Muscle of leg (tissue), 11 donors: ENCODE measurements around the gene RLN3. TPM values are rescaled to one million over a fixed set of nuclear protein-coding genes. Genes with fewer than 3 reads are reported as not detected.

Experiments
- DNase-seq: peaks from one replicate; pipeline ENCODE4 v3.0.0; 2013
- H3K27ac ChIP-seq: one replicate; pipeline ENCODE4 v1.5.1; 2013; ENCODE audit warnings: mild to moderate bottlenecking, low read length, control low read depth
- H3K27me3 ChIP-seq: one replicate; pipeline ENCODE4 v1.6.1; 2013; ENCODE audit warnings: low read length; ENCODE audit not compliant: control insufficient read depth, insufficient read depth
- H3K36me3 ChIP-seq: one replicate; pipeline ENCODE4 v1.6.1; 2013; ENCODE audit warnings: low read length; ENCODE audit not compliant: control insufficient read depth, insufficient read depth
- H3K4me1 ChIP-seq: one replicate; pipeline ENCODE4 v1.6.1; 2013; ENCODE audit warnings: low read length; ENCODE audit not compliant: control insufficient read depth, insufficient read depth
- H3K4me3 ChIP-seq: one replicate; pipeline ENCODE4 v1.5.1; 2013; ENCODE audit warnings: low read length, control low read depth
- H3K9me3 ChIP-seq: replicated peaks from 2 replicates; pipeline ENCODE4 v1.6.1; 2013; ENCODE audit warnings: low read depth, low read length; ENCODE audit not compliant: control insufficient read depth
- WGBS: methylation state at CpG from one replicate; pipeline ENCODE4 v1.1.5; 2013; ENCODE audit warnings: missing lambda C conversion rate; ENCODE audit not compliant: insufficient coverage; 5-methylcytosine and 5-hydroxymethylcytosine counted together
- polyA plus RNA-seq, 8 donors: library from polyadenylated mRNA; unstranded; fragments of 120-200 nt; gene quantifications; one replicate each; pipeline versions ENCODE4 v1.2.1 to v1.2.3, GENCODE V29; 2013; ENCODE audit warnings: inconsistent platforms in 1 of 8, low replicate concordance in 1 of 8; ENCODE audit not compliant: insufficient read length in 8 of 8, insufficient read depth in 1 of 8
- total RNA-seq: library from RNA; stranded (reverse); fragments of 120-200 nt; gene quantifications from one replicate; pipeline ENCODE4 v1.2.4, GENCODE V29; 2013

RLN3 gene
- total and polyA plus RNA-seq, 9 donors = not detected

DNA sequence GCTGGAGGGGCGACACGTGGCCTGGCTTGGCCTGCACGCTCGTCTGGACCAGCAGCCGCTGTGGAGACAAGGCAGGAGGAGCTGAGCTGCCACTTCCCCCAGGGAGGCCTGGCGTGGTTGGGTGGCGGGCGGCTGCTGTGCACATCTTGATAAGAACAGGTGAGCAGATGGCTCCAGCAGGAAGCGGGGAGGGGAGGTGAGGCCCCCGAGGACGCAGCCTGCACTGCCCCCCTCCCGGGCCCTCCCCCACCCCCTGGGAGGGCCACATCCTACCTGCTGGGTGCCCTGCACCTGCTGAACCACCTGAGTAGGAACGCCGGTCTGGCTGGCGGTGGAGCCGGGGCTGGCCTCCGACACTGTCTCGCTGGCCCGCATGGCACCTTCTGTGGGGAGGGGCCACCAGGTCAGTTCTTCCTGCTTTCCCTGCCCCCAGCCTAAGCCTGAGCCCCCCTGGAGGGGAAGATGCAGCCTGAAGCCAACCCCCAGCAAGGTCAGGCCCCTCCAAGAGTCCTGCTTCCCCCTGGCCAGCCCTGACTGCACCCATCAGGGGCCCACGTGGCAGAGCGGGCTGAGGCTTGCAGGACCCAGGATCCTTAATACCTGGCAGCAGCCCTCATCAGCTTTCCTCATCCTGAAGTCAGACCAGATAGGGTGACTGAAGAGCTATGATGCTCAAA lies 44.6 kb upstream of the RLN3 start:
- Histone ChIP-seq H3K4me3 (no peak overlapping the region), H3K4me1 (peaks cover 59% of the 10 kb centered on the region), H3K9me3 (no peaks in the 10 kb centered on the region), H3K27ac (no peak overlapping the region), H3K27me3 (no peaks in the 10 kb centered on the region), H3K36me3 (peaks cover 36% of the 10 kb centered on the region)
- no peak for DNase-seq
- WGBS = 81% methylated on average over 16 of the region's 21 CpGs

DNA sequence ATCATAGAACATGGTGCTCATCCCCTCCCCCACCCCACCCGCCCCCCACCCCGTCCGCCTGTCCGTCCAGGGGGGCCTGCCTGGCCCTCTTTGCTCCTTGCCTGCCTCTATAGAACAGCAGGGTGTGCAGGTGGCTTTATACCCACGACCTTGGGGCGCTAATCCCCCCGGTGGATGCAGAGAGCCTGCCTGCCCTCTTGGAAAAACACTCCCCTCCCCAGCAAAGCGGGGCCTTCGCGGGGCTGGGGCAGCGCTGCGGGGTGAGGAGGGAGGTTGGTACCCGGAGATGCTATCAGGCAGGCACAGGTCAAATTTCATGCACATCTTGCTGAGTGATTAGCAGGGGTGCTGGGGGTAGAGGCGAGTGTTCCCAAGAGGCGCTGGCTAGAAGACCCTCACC lies 43.8 kb upstream of the RLN3 start:
- Histone ChIP-seq H3K9me3 (no peaks in the 10 kb centered on the region), H3K27ac (no peak overlapping the region), H3K4me1 (peaks cover 52% of the 10 kb centered on the region), H3K4me3 (no peak overlapping the region), H3K27me3 (no peaks in the 10 kb centered on the region), H3K36me3 (peaks cover 36% of the 10 kb centered on the region)
- 80% methylated on average over 1 of the region's 15 CpGs for WGBS
- no peak for DNase-seq

DNA sequence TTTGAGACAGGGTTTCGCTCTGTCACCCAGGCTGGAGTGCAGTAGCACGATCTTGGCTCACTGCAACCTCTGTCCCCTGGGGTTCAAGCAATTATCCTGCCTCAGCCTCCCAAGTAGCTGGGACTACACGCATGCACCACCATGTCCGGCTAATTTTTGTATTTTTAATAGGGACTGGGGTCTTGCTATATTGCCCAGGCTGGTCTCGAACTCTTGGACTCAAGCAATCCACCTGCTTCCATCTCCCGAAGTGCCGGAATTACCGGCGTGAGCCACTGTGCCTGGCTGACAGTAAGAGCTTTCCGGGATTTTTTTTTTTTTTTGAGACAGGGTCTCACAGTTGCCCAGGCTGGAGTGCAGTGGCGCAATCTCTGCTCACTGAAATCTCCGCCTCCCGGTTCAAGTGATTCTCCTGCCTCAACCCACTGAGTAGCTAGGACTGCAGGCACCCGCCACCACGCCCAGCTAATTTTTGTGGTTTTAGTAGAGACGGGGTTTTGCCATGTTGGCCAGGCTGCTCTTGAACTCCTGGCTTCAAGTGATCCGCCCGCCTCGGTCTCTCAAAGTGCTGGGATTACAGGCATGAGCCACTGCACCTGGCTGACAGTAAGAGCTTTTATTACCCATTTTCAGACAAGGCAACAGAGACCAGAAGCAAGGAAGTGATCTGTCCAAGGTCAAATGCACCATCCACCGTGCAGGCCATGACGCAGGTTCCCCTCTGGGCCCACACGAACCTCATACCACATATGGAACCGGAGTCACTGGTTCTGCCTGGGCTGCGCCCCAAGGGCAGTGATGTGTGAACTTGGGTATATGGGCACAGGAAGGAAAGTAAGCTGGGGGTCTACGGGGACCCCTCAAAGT lies 42.8 kb upstream of the RLN3 start:
- no peaks in the 10 kb centered on the region for H3K9me3 ChIP-seq
- peaks cover 35% of the 10 kb centered on the region for H3K36me3 ChIP-seq
- 85% methylated on average over 19 of the region's 25 CpGs for WGBS
- no peak for DNase-seq
- peaks cover 42% of the 10 kb centered on the region for H3K4me1 ChIP-seq
- no peaks in the 10 kb centered on the region for H3K27me3 ChIP-seq
- H3K27ac ChIP-seq = peak overlapping the region; percentile 92
- H3K4me3 ChIP-seq = no peak overlapping the region

DNA sequence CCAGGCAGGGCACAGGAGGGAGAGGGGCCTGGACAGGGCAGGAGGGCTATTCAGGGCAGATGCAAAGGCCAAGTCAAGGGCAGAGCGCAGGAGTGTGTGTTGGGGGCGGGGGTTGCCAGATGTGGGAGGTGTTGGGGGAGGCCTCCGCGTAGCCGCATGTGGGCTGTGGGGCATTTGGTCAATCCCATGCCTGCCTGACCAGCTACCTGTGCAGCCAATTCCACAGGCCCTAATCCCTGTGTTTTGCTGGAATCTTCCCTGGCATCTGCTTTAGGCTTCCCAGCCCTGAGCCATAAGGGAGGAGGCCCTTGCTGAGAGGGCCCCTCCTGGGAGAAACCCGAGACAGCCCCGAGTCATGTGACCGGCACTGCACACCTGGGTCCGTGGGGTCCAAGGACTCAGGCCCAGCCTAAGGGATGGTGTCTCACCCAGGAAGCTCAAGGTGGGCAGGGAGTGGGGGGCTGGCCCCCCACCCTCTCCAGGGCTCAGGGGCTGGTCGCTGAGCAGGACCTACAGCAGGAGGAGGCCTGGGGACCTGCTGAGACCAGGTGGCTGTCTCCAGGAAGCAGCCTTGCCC lies 42.1 kb upstream of the RLN3 start:
- H3K4me1 ChIP-seq = peaks cover 35% of the 10 kb centered on the region
- peak overlapping the region; percentile 92 for H3K27ac ChIP-seq
- no peak for DNase-seq
- WGBS = 54% methylated on average over 10 of the region's 10 CpGs
- H3K4me3 ChIP-seq = peak overlapping the region; percentile 19
- no peaks in the 10 kb centered on the region for H3K27me3 ChIP-seq
- peaks cover 31% of the 10 kb centered on the region for H3K36me3 ChIP-seq
- H3K9me3 ChIP-seq = no peaks in the 10 kb centered on the region

DNA sequence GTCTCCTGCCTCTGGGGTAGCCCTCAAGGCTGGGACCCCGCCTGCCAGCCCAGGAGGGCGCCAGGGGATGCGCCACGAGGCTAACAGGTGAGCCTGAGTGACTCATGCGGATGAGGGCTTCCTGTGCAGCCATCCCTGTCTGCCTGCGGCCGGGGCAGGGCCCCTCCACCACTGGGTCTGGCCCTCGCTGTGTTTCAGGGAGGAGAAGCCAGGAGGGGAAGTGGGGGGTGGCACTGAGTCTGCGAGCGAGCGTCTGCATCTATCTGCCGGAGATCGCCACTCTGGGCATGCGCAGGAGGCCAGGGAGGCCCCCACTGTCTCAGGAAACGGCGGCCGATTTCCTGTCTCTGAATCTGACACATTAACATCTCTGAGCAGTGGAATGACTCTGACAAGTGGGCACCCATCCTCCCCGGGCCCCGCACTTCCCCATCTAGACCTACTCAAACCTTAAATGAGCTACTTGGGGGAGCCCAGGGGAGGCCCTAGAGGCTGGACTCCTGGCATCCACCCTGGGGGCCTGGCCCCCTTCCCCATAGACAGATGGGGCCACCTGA lies 41.5 kb upstream of the RLN3 start:
- peaks cover 35% of the 10 kb centered on the region for H3K36me3 ChIP-seq
- H3K4me3 ChIP-seq = peak overlapping the region; percentile 19
- H3K27ac ChIP-seq = peak overlapping the region; percentile 92
- no peaks in the 10 kb centered on the region for H3K9me3 ChIP-seq
- WGBS = 17% methylated on average over 19 of the region's 19 CpGs
- DNase-seq = peak; percentile 94
- H3K27me3 ChIP-seq = no peaks in the 10 kb centered on the region
- H3K4me1 ChIP-seq = peaks cover 31% of the 10 kb centered on the region

DNA sequence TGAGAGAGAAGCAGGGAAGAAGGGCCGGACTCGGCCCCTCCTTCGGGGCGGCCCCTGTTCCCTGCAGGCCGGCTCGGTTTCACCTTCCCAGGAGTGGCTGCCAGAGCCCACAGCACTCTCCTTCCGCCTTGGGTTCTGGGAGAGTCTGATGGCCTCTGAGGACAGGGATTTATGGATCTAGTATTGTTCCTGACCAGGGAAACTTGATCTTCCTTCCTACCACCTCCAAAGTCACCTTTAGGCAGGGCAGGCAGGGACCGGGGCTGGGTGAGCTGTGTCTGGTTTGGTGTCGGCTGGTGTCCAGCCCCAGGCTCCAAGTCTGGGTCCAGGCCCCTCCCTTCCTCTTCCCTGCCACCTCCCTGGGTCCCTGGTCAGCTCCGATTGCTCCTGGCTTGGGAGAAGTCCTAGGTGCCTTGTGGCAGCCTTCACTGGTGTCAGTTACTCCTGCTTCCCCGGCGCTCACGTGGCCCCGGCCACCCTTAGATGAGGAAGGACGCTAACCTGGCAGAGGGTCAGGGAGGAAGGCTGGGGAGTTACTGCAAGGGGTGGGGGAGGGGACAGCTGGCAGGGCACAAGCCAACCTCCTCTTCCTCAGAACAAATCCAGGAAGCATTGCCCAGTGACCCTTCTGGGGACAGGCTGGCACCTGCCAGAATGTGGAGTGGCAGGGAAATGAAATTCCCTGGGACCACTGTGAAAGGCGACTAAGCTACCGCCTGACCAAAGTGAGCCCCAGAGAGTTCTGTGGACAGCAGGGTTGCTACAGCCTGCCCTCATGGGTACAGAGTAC lies 40.7 kb upstream of the RLN3 start:
- DNase-seq = peak; percentile 50
- H3K4me1 ChIP-seq = peaks cover 27% of the 10 kb centered on the region
- no peaks in the 10 kb centered on the region for H3K27me3 ChIP-seq
- H3K36me3 ChIP-seq = peaks cover 36% of the 10 kb centered on the region
- no peak overlapping the region for H3K4me3 ChIP-seq
- H3K9me3 ChIP-seq = no peaks in the 10 kb centered on the region
- 73% methylated on average over 7 of the region's 17 CpGs for WGBS
- peak overlapping the region; percentile 92 for H3K27ac ChIP-seq

DNA sequence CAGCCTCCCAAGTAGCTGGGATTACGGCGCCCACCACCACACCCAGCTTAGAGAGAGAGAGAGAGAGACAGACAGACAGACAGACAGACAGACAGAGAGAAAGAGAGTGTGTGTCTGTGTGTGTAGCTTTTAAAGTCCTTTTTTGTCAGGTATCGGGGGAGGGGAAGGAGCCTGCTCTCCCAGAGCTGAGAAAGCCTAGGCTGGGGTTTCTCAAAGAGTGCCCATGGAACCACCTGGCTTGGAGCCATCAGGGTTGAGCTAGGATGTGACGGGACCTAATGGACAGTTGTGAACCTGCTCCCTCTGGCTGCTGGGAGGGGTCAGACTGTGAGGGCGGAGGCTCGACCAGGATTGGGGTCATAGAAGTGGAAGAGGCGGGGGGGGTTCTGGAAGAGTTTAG lies 38.5 kb upstream of the RLN3 start:
- H3K9me3 ChIP-seq = no peaks in the 10 kb centered on the region
- no peak overlapping the region for H3K27ac ChIP-seq
- H3K4me1 ChIP-seq = peaks cover 30% of the 10 kb centered on the region
- no peaks in the 10 kb centered on the region for H3K27me3 ChIP-seq
- peaks cover 36% of the 10 kb centered on the region for H3K36me3 ChIP-seq
- 63% methylated on average over 5 of the region's 7 CpGs for WGBS
- H3K4me3 ChIP-seq = no peak overlapping the region
- no peak for DNase-seq

DNA sequence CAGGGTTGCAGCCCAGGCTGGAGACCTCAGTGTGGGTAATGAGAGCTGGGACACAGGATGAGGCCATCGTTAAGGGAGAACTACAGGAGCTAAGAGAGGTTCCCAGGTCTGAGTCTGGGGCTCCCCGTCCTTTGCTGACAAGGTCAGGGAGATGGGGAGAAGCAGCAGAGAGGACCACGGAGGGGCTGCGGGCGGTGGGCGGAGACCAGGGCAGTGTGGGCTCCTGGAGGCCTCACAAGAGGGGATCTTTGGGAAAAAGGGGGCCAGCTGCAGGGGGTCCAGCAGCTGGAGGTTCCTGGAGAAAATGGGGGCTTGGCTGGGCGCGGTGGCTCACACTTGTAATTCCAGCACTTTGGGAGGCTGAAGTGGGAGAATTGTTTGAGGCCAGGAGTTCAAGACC lies 37.9 kb upstream of the RLN3 start:
- 78% methylated on average over 8 of the region's 8 CpGs for WGBS
- Histone ChIP-seq H3K4me3 (no peak overlapping the region), H3K4me1 (peaks cover 30% of the 10 kb centered on the region), H3K36me3 (peaks cover 38% of the 10 kb centered on the region), H3K27ac (no peak overlapping the region), H3K9me3 (no peaks in the 10 kb centered on the region), H3K27me3 (no peaks in the 10 kb centered on the region)
- no peak for DNase-seq

DNA sequence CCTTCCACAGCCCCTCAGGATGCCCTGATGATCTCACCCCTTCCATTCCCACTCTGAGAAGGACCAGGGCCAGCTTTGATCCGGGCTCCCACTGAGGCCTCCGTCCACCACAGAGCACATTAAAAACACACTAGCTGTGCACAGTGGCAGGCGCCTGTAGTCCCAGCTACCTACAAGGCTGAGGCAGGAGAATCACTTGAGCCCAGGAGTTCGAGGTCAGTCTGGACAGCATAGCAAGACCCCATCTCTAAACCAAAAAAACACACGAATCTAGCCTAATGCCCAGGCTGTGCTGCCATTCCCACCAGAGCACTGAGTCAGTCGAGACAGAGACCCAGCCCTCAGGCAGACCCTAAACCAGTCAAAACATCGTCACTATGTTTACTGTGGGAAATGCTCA lies 35.9 kb upstream of the RLN3 start:
- Histone ChIP-seq H3K27ac (no peak overlapping the region), H3K4me1 (peaks cover 12% of the 10 kb centered on the region), H3K9me3 (no peaks in the 10 kb centered on the region), H3K27me3 (no peaks in the 10 kb centered on the region), H3K4me3 (no peak overlapping the region), H3K36me3 (peaks cover 40% of the 10 kb centered on the region)
- no peak for DNase-seq
- 91% methylated on average over 4 of the region's 7 CpGs for WGBS
